Stimulated activated CD4-positive, alpha-beta T cell treated with anti-CD3 and anti-CD28 coated beads, Interleukin-12 subunit alpha, Interleukin-12 subunit beta, amount 100 ng/mL, for 24 hours (primary cell): ENCODE data around the gene NECAB2.

ENCODE experiments used
- DNase-seq, 2 experiments: peaks; one replicate each; pipeline ENCODE4 v3.0.0-alpha.2; 2020; ENCODE audit warnings: low read depth in 2 of 2

Gene NECAB2

DNA sequence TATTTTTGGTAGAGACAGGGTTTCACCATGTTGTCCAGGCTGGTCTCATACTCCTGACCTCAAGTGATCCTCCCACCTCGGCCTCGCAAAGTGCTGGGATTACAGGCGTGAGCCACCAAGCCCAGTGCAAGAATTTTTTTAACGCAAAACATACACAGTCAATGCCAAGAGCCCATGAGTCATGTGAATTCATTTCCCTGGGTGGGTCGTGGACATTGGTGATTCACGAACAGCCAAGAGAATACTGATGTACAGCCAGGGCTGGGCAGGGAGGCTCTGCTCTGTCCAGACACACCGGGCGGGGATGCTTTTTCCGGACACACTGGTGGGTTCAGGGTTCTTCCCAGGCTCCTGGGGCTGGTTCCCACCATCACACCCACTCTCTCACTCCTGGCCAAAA, 56.8 kb downstream of the NECAB2 start:
- no peak for DNase-seq

DNA sequence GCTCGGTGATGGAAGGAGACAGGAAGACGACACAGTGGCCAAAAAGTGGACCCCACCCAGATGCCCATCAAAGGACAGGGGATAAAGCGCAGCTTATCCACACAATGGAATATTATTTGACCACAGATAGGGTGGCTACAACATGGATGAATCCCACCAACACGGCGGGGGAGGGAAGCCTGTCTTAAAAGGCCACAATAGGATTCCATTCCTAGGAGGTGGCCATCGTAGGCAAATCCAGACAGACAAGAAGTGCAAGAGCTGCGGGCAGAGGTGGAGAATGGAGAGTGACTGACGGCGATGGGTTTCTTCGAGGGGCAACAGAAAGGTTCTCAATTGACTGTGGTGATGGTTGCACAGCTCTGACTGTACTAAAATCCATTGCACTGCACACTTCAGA, 58.6 kb downstream of the NECAB2 start:
- DNase-seq = no peak

DNA sequence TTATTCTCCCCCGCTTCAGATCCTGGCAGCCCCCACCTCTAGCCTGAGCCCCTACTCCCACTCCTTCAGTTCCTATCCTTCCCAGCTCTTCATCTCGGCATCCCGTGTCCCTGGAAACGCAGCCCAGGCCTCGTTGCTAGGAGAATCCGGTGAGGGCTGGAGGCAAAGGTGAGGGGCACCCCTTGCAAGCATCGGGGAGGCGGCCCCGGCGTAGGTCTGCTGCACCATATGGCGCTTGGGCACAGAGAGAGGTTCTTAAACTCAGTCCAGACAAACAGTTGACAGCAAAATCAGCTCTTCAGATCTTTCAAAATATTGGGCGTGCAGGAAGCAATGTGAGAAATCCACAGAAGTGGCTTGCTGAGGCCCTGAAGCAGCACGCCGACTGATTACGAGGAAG, 59.6 kb downstream of the NECAB2 start:
- DNase-seq = no peak

DNA sequence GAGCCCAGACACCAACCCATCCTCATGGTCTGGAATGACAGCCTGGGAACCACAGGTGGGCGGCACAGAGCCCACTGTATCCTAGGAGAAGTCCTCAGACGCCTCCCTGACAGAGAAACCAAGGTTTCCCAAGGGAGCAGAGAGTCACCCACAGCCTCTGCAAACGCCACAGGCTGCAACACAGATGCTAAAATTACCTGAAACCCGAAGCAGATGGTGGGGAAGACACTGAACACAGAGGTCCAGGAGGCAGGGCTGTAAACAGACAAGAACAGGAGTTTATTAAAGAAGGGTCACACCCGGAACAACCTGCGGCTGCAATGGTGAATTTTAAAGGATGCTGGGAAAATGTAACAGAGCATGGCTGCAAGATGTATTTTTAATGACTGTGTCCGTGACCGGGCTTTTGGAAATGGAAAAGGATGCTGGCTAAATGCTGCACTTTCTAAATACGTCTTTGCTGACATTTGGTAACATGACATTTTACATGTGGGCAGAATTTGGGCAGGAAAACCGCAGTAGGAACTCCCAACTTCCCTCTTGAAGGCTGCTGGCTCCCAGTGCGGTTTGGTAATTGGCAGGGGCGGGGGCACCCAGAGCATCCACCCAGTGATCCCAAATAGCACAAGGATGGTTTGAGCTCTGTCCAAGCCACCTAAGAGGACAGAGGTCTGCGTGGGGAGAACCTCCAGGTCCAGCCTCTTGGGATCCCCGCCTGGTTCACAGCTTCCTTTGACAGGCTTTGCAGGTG, 61.4 kb downstream of the NECAB2 start:
- no peak for DNase-seq

DNA sequence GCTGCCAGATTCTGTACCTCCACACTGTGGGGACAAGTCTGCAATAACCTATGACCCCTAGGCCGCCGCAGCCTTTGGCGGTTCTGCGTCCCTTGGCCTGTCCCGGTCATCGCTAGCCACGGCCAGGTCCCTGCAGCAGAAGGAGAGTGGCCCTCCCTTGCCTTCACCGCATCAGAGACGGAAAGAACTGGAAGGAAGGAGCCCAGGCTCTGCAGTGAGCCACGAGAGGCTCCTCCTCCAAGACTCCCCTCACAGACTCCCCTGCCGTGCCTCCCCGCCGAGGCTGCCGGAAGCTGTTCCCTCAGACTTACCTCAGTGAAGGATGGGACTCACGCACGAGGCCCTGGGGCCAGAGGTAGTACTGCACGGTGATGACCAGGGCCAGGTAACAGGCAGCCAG, 63.5 kb downstream of the NECAB2 start:
- DNase-seq = no peak

DNA sequence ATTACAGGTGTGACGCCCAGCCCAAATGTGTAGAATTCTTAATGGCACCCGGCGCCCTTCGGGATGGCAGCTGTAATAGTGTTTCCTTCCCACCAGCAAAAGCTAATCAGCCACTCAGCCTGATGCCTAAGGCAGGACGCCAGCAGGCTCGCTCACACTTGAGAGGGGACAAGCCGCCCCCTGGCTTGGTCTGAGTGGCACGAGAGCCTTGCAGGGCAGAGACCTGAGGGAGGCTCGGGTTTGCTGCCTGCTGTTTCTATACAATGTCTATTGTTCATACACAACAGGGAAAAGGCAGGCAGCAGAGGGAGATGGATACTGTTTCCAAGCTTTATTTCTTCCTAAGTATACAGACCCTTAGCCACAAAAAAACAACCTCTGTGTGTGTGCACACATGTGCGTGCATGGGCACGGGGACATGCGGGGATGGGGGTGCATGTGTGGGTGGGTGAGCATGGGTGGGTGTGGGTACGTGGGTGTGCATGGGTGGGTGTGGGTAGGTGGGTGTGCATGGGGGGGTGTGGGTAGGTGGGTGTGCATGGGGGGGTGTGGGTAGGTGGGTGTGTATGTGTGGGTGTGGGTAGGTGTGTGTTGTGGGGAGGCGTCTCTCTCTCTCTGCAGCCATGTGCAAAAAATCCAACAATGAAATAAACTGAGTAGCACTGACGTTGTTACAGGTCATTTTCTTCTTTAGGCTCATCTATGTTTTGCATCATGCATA, 64.6 kb downstream of the NECAB2 start:
- DNase-seq = no peak

DNA sequence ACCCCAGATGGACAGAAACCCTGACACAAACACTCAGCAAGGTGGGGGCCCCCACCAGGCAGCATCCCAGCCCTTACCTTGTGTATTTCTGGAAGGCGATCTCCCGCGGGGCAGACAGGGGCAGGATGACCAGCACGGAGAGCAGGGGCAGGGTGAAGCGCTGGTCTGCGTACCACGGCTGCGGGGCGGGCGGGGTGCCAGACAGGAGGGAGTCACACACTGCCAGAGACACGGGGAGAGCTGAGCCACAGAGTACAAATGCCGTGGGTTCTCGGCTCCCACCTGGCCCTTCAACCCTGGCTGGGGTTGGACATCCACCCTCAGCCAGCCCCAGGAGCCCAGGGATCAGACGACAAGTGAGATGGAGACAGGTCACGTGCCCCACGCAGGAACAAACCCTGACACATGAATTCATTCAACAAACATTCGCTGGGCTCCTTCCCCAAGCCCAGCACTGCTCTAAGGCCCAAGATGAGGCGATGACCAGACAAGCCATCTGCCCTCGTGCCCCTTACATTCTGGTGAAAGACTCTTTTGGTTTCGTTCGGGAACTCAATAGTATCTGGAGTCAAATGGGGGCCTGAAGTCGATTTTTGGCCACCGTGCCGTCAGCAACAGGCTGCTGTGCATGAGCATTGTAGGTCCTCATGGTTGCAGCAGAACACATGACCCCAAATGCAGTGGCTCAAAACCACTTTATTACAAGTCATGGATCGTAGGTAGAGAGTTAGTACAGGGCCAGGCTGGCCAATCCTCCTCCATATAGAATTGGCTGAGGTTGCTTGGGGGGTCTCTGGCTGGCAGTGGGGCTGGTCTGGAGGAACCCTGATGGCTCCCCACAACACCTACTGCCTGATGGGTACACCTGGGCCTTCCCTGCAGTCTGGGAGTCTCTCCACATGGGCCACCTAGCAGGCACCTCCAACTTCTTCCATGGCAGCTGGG, 65.5 kb downstream of the NECAB2 start:
- DNase-seq = no peak

DNA sequence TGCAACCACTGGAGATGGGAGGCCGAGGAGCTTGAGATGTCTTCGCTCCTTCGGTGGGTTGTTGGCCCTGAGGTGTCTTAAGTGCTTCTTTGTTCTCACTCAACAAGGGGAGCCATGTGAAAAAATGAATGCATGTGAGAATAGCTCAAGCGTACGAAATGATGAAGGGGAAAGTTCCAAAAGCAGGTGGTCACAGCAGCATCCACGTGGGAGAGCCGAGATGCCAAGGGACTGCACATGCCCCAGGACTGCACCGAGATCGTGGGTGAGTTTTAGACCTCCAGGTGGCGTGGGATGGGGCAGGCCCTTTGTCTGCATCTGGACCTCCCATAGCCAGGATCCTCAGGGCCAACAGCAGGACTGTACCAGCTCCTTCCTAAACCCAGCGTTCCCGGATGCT, 66.5 kb downstream of the NECAB2 start:
- DNase-seq = no peak

DNA sequence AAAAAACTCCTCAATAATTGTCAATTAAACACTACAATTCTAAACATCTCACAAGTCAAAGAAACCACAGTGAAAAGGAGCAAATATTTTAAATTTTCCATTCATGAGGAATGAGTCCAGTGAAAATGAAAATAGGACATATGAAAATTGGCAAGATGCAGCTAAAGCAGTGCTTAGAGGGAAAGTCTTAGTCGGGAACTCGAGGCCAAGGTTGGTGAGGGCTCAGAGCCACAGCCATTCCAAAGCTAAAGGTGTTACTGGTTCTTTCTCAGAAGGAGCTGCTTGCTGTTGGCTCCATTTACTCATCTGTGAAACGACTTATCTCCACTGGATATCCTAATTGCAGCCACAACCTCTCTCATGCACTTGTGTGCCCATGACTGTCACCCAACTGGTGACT, 68.1 kb downstream of the NECAB2 start:
- DNase-seq = no peak

DNA sequence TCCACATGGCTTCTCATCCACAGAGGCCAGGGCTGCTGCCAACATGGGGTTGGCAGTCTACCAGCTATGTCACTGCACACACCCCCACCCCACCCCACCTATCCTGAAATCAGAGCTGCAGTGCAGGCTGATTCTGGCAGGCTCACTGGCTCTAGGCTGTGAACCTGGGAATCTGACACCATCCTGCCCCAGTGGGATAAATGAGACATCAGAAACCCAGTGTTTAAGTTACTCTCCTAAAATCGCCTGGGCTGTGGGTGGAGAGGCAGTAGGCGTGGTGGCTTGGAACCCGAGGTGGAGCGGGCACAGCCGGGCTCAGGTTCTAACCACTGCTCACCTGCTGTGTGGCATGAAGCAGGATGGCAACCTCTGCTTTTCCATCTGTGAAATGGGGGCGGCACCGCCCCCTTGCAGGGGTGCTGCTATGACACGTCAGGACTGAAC, 69.0 kb downstream of the NECAB2 start:
- DNase-seq = no peak

DNA sequence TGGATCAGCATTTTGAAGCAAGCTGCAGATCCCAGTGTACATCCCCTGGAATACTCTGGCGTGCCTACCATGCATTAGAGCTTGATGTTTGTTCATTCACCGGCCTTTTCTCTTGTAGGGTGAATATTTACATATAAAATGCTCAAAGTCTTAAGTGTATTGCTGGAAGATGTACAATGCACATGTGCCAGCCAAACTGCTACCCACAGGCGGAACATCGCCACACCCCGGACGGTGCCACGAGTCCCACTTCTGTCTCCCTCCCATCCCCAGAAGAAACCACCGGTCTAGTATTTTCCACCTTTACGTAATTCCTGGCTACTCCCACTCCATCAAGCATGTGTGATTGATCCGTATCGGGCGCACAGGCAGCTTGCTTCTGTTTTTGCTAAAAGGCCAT, 70.4 kb downstream of the NECAB2 start:
- no peak for DNase-seq

DNA sequence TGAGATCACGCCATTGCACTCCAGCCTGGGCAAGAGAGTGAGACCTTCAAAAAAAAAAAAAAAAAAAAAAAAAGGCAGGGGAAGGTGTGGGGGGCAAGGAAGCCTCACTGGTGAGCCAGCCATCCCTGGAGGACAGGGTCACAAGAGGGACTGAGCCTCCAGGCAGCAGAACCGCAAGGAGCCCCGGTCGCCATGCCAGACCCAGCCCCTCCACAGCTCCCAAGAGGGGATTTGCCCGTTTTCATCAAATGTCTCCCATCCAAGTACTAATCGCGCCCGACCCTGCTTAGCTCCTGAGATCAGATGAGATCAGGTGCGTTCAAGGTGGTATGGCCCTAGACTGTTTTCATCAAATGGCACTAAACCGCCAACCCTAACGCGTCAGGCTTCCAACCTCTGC, 71.7 kb downstream of the NECAB2 start:
- no peak for DNase-seq

DNA sequence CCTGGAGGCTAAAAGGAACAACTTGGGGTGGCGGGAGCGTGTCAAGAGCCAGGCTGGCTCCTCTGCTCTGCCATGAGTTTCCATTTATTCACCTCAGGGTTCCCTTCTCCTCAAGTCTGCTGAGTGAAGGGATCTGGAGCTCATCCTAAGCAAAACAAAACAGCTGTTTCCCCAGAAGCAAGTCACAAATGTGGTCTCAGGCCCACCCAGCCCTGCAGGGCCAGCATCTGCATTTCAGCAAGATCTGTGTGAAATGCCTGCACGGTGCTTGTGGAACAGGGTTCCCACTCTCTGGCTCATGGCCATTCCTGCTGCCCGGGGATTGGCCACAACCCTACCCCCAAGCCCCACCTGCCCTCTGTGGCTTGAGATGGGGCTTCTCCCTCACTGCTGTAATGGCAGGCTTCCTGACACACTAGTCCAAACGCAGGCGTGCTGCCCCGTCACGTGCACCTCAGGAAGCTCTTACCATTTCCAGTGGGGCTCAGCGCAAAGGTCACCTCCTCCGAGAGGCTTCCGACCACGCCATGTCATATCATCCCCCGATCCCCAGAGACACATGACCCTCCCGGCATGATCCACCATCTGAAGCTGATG, 72.3 kb downstream of the NECAB2 start:
- DNase-seq = no peak

DNA sequence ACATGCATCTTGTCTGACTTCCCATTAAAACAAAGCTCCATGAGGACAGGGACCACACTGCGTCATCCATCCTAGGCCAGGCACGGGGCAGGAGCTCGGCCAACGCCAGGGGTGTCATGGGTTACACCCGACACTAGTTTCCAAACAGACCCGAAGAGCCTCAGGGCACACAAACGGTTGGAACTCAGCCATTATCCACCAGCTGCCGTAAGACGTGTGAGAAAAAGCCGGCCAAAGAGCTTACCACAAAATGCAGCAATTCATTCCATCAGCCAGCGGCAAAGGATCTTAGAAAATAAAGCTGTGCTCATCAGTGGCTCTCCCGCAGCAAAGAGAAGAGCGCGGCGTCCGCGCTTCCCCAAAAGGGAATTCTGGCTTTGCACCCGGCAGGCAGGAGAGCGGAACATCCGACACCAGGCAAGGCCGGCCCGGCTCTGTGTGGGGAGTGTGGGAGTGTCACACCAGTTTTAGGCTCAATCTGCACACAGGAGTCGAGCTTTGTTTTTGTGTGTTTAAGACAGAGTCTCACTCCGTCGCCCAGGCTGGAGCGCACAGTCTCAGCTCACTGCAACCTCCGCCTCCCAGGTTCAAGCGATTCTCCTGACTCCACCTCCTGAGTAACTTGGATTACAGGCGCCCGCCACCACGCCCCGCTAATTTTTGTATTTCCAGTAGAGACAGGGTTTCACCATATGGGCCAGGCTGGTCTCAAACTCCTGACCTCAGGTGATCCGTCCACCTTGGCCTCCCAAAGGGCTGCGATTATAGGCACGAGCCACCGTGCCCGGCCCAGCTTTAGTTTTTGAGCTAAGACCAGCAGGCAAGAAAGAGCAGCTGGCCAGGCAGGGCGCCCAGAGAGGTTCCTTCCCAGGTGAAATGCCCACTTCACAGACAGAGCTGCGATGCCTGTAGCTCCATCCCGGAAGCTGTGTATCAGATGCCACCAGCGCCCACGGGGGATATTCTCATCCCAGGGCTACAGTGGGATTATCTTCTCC, 73.1 kb downstream of the NECAB2 start:
- no peak for DNase-seq

DNA sequence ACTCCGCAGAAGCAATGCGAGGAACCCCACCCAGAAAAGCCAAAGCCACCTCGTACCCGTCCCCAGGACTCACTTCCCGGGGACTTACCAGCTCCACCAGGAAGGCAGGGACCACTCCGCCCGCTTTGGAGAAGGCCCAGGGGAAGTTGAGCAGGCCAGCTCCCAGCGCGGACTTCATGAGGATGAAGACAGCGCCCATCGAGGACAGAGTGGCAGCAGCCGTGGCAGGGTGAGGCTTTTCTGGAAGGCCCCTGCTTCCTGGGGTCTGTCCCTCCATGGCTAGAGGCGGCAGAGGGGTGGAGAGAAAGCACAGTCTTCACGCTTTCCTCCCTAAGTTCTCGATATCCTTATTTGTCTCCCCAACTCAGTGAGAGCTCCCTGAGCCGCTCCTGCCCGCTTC, 73.8 kb downstream of the NECAB2 start:
- no peak for DNase-seq

DNA sequence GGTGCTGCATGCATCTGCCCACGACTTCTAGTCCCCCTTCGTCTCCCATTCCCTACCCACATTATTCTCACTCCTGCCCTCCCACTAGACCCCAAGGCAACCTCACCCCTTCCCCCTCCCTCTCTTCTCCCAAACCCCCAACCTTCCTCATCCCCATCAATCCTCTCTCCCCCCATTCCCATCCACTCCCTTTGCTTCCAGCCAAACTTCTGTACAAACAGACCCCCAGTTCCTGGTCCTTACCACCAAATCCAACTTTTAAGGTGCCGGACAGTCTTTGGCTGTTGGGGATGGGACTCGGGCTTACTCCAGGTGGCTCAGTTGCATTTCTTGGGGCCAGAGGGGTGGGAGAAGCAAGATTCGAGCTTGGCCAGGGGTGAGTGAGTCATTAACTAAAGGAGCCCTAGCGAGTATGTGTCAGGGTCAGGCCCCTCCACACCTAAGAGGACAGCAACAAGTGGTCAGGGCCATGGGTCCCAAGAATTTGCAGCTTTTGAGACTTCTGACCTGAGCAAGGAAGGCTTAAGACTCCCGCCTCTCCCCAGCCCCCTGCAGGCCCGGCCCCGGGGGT, 74.3 kb downstream of the NECAB2 start, which contains the start of gene SLC38A8:
TSS of gene SLC38A8 (minus strand) at position 488 of the 571 bp plus-strand sequence. CDS start 638 bp downstream, outside the sequence.
- no peak for DNase-seq

DNA sequence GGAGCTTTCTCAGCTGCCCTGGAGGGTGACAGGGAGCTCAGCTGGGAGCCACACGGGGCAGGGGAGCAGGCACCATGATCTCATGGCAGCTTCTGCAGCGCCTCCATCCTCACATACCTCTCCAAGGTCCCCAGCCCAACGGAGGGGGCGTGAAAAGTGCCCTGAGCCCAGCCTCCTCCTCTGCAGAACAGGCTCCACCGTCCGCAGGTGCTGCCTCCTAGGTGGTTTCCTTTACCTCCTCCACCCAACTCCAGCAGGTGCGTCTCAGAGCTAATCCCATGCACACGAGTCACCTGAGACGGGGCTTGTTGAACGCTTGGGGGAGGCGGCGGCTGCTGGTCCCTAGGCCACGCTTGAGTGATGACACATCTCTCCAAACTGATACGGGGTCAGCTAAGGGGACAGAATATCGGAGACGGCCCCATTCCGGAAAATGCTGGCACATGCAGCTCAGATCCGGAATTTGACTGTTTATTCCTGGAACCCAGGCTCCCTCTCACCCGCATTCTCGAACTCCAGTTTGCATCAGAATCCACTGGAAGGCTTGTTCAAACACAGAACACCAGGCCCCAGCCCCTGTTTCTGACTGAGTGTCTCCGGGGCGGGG, 74.9 kb downstream of the NECAB2 start:
- no peak for DNase-seq

DNA sequence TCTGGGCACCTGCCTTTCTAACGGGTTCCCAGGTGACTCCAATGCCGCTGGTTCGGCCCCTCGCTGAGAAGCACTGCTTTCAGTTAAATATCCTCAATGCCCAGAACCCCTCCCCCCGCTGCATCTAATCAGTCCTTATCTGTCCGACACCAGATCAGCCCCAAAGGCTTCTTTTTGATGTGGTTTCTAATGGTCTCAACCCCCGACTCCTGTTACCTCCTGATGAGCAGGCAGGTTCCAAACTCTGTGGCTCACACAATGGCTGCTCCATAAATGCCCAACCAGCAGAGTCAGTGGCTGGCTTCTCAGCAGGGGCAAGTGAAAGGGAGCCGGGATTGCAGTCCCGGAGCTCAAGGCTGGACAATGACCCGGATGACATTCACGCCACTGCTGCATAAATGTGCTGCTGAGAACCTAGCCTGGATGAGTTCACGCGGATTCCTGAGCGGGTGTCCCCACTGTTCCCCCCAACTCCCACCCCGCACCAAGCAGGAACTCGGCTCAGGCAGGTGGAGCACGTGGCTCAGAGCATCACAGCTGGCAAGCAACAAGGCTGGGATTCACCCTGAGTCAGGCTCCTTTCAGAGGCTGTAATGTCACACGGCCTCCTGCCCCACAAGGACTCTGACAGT, 75.6 kb downstream of the NECAB2 start:
- DNase-seq = no peak

DNA sequence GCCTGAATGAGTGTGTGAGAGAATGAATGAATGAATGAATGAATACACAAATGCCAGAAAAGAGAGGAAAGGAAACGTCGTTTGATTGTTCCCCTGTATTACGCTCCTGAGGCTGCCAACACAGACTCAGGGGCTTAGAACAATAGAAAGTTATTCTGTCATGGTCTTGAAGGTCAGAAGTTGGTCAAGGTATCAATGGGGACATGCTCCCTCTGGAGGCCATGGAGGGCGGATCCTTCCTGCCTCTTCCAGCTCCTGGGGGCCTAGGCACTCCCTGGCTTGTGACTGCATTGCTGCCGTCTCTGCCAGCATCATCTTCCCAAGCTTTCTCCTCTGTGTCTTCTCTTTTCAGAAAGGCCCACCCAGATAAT, 76.1 kb downstream of the NECAB2 start:
- no peak for DNase-seq
